ENCODE results near the gene NDFIP1.
"Not testable (repeated sequence)": the region's sequence is repeated elsewhere in the genome, so short reads cannot be mapped to it uniquely, and the experiment has no call there.

NDFIP1 gene

GRCh38 chr5:142152384-142152732 lies 43.8 kb downstream of the NDFIP1 start:
- WGBS (ENCODE audit: insufficient coverage): no CpG with 5 or more reads among the region's 1 CpG
- no peak for DNase-seq
- Histone ChIP-seq H3K27ac (ENCODE audit: insufficient read depth in 1 of 2, low read depth in 1 of 2, low read length in 2 of 2, poor library complexity in 1 of 2, severe bottlenecking in 2 of 2) (no peak overlapping the region), H3K27me3 (replicated peaks in 2 of 5; ENCODE audit: control insufficient read depth in 4 of 5, insufficient read depth in 5 of 5, low read length in 4 of 5) (no peaks in the 10 kb centered on the region), H3K4me3 (ENCODE audit: control insufficient read depth in 1 of 7, extremely low read depth in 1 of 7, insufficient read depth in 4 of 7, low read depth in 2 of 7, low read length in 6 of 7) (no peak overlapping the region), H3K9me3 (ENCODE audit: control extremely low read depth in 1 of 5, control insufficient read depth in 4 of 5, insufficient read depth in 2 of 5, low read depth in 1 of 5, low read length in 4 of 5) (no peaks in the 10 kb centered on the region), H3K4me1 (ENCODE audit: control extremely low read depth in 1 of 4, control insufficient read depth in 4 of 4, insufficient read depth in 4 of 4, low read length in 3 of 4) (peaks cover 0 to 5% (median 2%) of the 10 kb centered on the region in 4 experiments), H3K36me3 (ENCODE audit: control insufficient read depth in 4 of 4, insufficient read depth in 4 of 4, low read length in 3 of 4) (peaks cover 3 to 25% (median 7%) of the 10 kb centered on the region in 4 experiments)
- CTCF ChIA-PET: interaction anchor here (0.6 to 4.8 kb wide), 9 partner anchors 10 to 550 kb away, joined by 3 to 17 read pairs (median 3); no protein-coding TSS in a partner anchor
- POLR2A ChIA-PET: no interaction called here

- ChIA-PET POLR2A (no interaction called here), CTCF (interaction anchor here (0.6 to 4.8 kb wide), 4 partner anchors 10 to 502 kb away, joined by 3 to 17 read pairs (median 4); no protein-coding TSS in a partner anchor)
- no peak for DNase-seq
- WGBS (ENCODE audit: insufficient coverage): 100% methylated on average over 9 of the region's 12 CpGs
- H3K36me3 ChIP-seq (ENCODE audit: control insufficient read depth in 4 of 4, insufficient read depth in 4 of 4, low read length in 3 of 4): peaks cover 2 to 17% (median 5%) of the 10 kb centered on the region in 4 experiments
- H3K27me3 ChIP-seq (replicated peaks in 2 of 5; ENCODE audit: control insufficient read depth in 4 of 5, insufficient read depth in 5 of 5, low read length in 4 of 5): no peaks in the 10 kb centered on the region
- no peak overlapping the region for H3K4me3 ChIP-seq (ENCODE audit: control insufficient read depth in 1 of 7, extremely low read depth in 1 of 7, insufficient read depth in 4 of 7, low read depth in 2 of 7, low read length in 6 of 7)
- H3K4me1 ChIP-seq (ENCODE audit: control extremely low read depth in 1 of 4, control insufficient read depth in 4 of 4, insufficient read depth in 4 of 4, low read length in 3 of 4): peaks cover 0 to 5% (median 2%) of the 10 kb centered on the region in 4 experiments
- no peaks in the 10 kb centered on the region for H3K9me3 ChIP-seq (ENCODE audit: control extremely low read depth in 1 of 5, control insufficient read depth in 4 of 5, insufficient read depth in 2 of 5, low read depth in 1 of 5, low read length in 4 of 5)
- H3K27ac ChIP-seq (ENCODE audit: insufficient read depth in 1 of 2, low read depth in 1 of 2, low read length in 2 of 2, poor library complexity in 1 of 2, severe bottlenecking in 2 of 2): no peak overlapping the region
Measured at GRCh38 chr5:142153674-142154448, 45.3 kb downstream of the NDFIP1 start.

GRCh38 chr5:142154449-142154841 lies 45.9 kb downstream of the NDFIP1 start:
- H3K36me3 ChIP-seq (ENCODE audit: control insufficient read depth in 4 of 4, insufficient read depth in 4 of 4, low read length in 3 of 4): peaks cover 2 to 15% (median 5%) of the 10 kb centered on the region in 4 experiments
- H3K9me3 ChIP-seq (ENCODE audit: control extremely low read depth in 1 of 5, control insufficient read depth in 4 of 5, insufficient read depth in 2 of 5, low read depth in 1 of 5, low read length in 4 of 5); POLR2A ChIA-PET: not testable (repeated sequence)

GRCh38 chr5:142156839-142157463 lies 48.4 kb downstream of the NDFIP1 start:
- ChIA-PET POLR2A (no interaction called here), CTCF (interaction anchor here (1.3 to 1.6 kb wide), 5 partner anchors 21 to 541 kb away, joined by 3 to 4 read pairs (median 3); no protein-coding TSS in a partner anchor)
- Histone ChIP-seq H3K36me3 (ENCODE audit: control insufficient read depth in 4 of 4, insufficient read depth in 4 of 4, low read length in 3 of 4) (peaks cover 0 to 7% (median 1%) of the 10 kb centered on the region in 4 experiments), H3K4me1 (ENCODE audit: control extremely low read depth in 1 of 4, control insufficient read depth in 4 of 4, insufficient read depth in 4 of 4, low read length in 3 of 4) (peaks cover 0 to 5% (median 2%) of the 10 kb centered on the region in 4 experiments), H3K27me3 (replicated peaks in 2 of 5; ENCODE audit: control insufficient read depth in 4 of 5, insufficient read depth in 5 of 5, low read length in 4 of 5) (no peaks in the 10 kb centered on the region), H3K9me3 (ENCODE audit: control extremely low read depth in 1 of 5, control insufficient read depth in 4 of 5, insufficient read depth in 2 of 5, low read depth in 1 of 5, low read length in 4 of 5) (no peaks in the 10 kb centered on the region), H3K27ac (ENCODE audit: insufficient read depth in 1 of 2, low read depth in 1 of 2, low read length in 2 of 2, poor library complexity in 1 of 2, severe bottlenecking in 2 of 2) (no peak overlapping the region), H3K4me3 (ENCODE audit: control insufficient read depth in 1 of 7, extremely low read depth in 1 of 7, insufficient read depth in 4 of 7, low read depth in 2 of 7, low read length in 6 of 7) (no peak overlapping the region)
- 83% methylated on average over 4 of the region's 5 CpGs for WGBS (ENCODE audit: insufficient coverage)
- DNase-seq: peak in 2 of 3 donors; percentile 32 to 37

More at GRCh38 chr5:142154449-142154841, 45.9 kb downstream of the NDFIP1 start:
- H3K4me1 ChIP-seq (ENCODE audit: control extremely low read depth in 1 of 4, control insufficient read depth in 4 of 4, insufficient read depth in 4 of 4, low read length in 3 of 4); DNase-seq; H3K4me3 ChIP-seq (ENCODE audit: control insufficient read depth in 1 of 7, extremely low read depth in 1 of 7, insufficient read depth in 4 of 7, low read depth in 2 of 7, low read length in 6 of 7); H3K27ac ChIP-seq (ENCODE audit: insufficient read depth in 1 of 2, low read depth in 1 of 2, low read length in 2 of 2, poor library complexity in 1 of 2, severe bottlenecking in 2 of 2); H3K27me3 ChIP-seq (replicated peaks in 2 of 5; ENCODE audit: control insufficient read depth in 4 of 5, insufficient read depth in 5 of 5, low read length in 4 of 5): not testable (repeated sequence)
- no CpG with 5 or more reads among the region's 12 CpGs for WGBS (ENCODE audit: insufficient coverage)
- CTCF ChIA-PET: interaction anchor here (1.4 to 4.8 kb wide), 2 partner anchors 395 to 501 kb away, joined by 4 to 17 read pairs; no protein-coding TSS in a partner anchor

GRCh38 chr5:142159354-142159753 lies 50.8 kb downstream of the NDFIP1 start:
- H3K36me3 ChIP-seq (ENCODE audit: control insufficient read depth in 4 of 4, insufficient read depth in 4 of 4, low read length in 3 of 4): peaks cover 0 to 3% (median 0%) of the 10 kb centered on the region in 4 experiments
- H3K27ac ChIP-seq (ENCODE audit: insufficient read depth in 1 of 2, low read depth in 1 of 2, low read length in 2 of 2, poor library complexity in 1 of 2, severe bottlenecking in 2 of 2): no peak overlapping the region
- no peak for DNase-seq
- ChIA-PET POLR2A (no interaction called here), CTCF (no interaction called here)
- no peaks in the 10 kb centered on the region for H3K27me3 ChIP-seq (replicated peaks in 2 of 5; ENCODE audit: control insufficient read depth in 4 of 5, insufficient read depth in 5 of 5, low read length in 4 of 5)
- H3K9me3 ChIP-seq (ENCODE audit: control extremely low read depth in 1 of 5, control insufficient read depth in 4 of 5, insufficient read depth in 2 of 5, low read depth in 1 of 5, low read length in 4 of 5): no peaks in the 10 kb centered on the region
- no peak overlapping the region for H3K4me3 ChIP-seq (ENCODE audit: control insufficient read depth in 1 of 7, extremely low read depth in 1 of 7, insufficient read depth in 4 of 7, low read depth in 2 of 7, low read length in 6 of 7)
- H3K4me1 ChIP-seq (ENCODE audit: control extremely low read depth in 1 of 4, control insufficient read depth in 4 of 4, insufficient read depth in 4 of 4, low read length in 3 of 4): peaks cover 0 to 5% (median 2%) of the 10 kb centered on the region in 4 experiments

GRCh38 chr5:142164315-142164714 lies 55.7 kb downstream of the NDFIP1 start:
- no peak for DNase-seq
- ChIA-PET CTCF (interaction anchor here (0.7 to 1.1 kb wide), 2 partner anchors 11 to 18 kb away, joined by 3 to 4 read pairs; no protein-coding TSS in a partner anchor), POLR2A (no interaction called here)
- 100% methylated on average over 3 of the region's 5 CpGs for WGBS (ENCODE audit: insufficient coverage)
- Histone ChIP-seq H3K9me3 (ENCODE audit: control extremely low read depth in 1 of 5, control insufficient read depth in 4 of 5, insufficient read depth in 2 of 5, low read depth in 1 of 5, low read length in 4 of 5) (no peaks in the 10 kb centered on the region), H3K4me1 (ENCODE audit: control extremely low read depth in 1 of 4, control insufficient read depth in 4 of 4, insufficient read depth in 4 of 4, low read length in 3 of 4) (no peaks in the 10 kb centered on the region), H3K4me3 (ENCODE audit: control insufficient read depth in 1 of 7, extremely low read depth in 1 of 7, insufficient read depth in 4 of 7, low read depth in 2 of 7, low read length in 6 of 7) (no peak overlapping the region), H3K27ac (ENCODE audit: insufficient read depth in 1 of 2, low read depth in 1 of 2, low read length in 2 of 2, poor library complexity in 1 of 2, severe bottlenecking in 2 of 2) (no peak overlapping the region), H3K36me3 (ENCODE audit: control insufficient read depth in 4 of 4, insufficient read depth in 4 of 4, low read length in 3 of 4) (no peaks in the 10 kb centered on the region), H3K27me3 (replicated peaks in 2 of 5; ENCODE audit: control insufficient read depth in 4 of 5, insufficient read depth in 5 of 5, low read length in 4 of 5) (no peaks in the 10 kb centered on the region)

- POLR2A ChIA-PET: no interaction called here
- H3K4me1 ChIP-seq (ENCODE audit: control extremely low read depth in 1 of 4, control insufficient read depth in 4 of 4, insufficient read depth in 4 of 4, low read length in 3 of 4): no peaks in the 10 kb centered on the region
- WGBS (ENCODE audit: insufficient coverage): 100% methylated on average over 4 of the region's 4 CpGs
- CTCF ChIA-PET: no interaction called here
- H3K36me3 ChIP-seq (ENCODE audit: control insufficient read depth in 4 of 4, insufficient read depth in 4 of 4, low read length in 3 of 4): no peaks in the 10 kb centered on the region
- H3K4me3 ChIP-seq (ENCODE audit: control insufficient read depth in 1 of 7, extremely low read depth in 1 of 7, insufficient read depth in 4 of 7, low read depth in 2 of 7, low read length in 6 of 7): no peak overlapping the region
- no peaks in the 10 kb centered on the region for H3K9me3 ChIP-seq (ENCODE audit: control extremely low read depth in 1 of 5, control insufficient read depth in 4 of 5, insufficient read depth in 2 of 5, low read depth in 1 of 5, low read length in 4 of 5)
- no peak for DNase-seq
- no peak overlapping the region for H3K27ac ChIP-seq (ENCODE audit: insufficient read depth in 1 of 2, low read depth in 1 of 2, low read length in 2 of 2, poor library complexity in 1 of 2, severe bottlenecking in 2 of 2)
- no peaks in the 10 kb centered on the region for H3K27me3 ChIP-seq (replicated peaks in 2 of 5; ENCODE audit: control insufficient read depth in 4 of 5, insufficient read depth in 5 of 5, low read length in 4 of 5)
Measured at GRCh38 chr5:142166754-142167153, 58.2 kb downstream of the NDFIP1 start.
